Astrocyte (in vitro differentiated cells and primary cell): ENCODE measurements around the gene POLN. TPM values are rescaled to one million over a fixed set of nuclear protein-coding genes. Genes with fewer than 3 reads are reported as not detected.

Experiments
- DNase-seq: peaks from one replicate; pipeline ENCODE4 v3.0.0-alpha.2; 2010; ENCODE audit warnings: low read depth
- FAIRE-seq: peaks from 2 replicates; lab custom pipeline; 2011; peaks lifted over from hg19 to GRCh38; lab: Jason Lieb, UNC
- H2AFZ ChIP-seq: 2 replicates; pipeline ENCODE4 v1.6.0; 2012; ENCODE audit warnings: low read depth, low read length, inconsistent platforms
- H3K27ac ChIP-seq: 2 replicates; pipeline ENCODE4 v1.5.1; 2011; ENCODE audit warnings: low read depth, low read length, inconsistent platforms
- H3K27me3 ChIP-seq: 2 replicates; pipeline ENCODE4 v1.6.0; 2011; ENCODE audit warnings: low read length, inconsistent platforms; ENCODE audit not compliant: insufficient read depth
- H3K36me3 ChIP-seq: 2 replicates; pipeline ENCODE4 v1.5.1; 2011; ENCODE audit warnings: low read length, inconsistent platforms; ENCODE audit not compliant: insufficient read depth
- H3K4me1 ChIP-seq: 2 replicates; pipeline ENCODE4 v1.5.1; 2011; ENCODE audit warnings: low read length, inconsistent platforms; ENCODE audit not compliant: insufficient read depth
- H3K4me2 ChIP-seq: 2 replicates; pipeline ENCODE4 v1.6.0; 2012; ENCODE audit warnings: low read length, inconsistent platforms
- H3K4me3 ChIP-seq: 2 replicates; pipeline ENCODE4 v1.5.1; 2011; ENCODE audit warnings: low read depth, mild to moderate bottlenecking, low read length, inconsistent platforms; ENCODE audit not compliant: insufficient read depth
- H3K79me2 ChIP-seq: 2 replicates; pipeline ENCODE4 v1.6.0; 2012; ENCODE audit warnings: mild to moderate bottlenecking, low read length, inconsistent platforms; ENCODE audit not compliant: insufficient read depth
- H3K9ac ChIP-seq: 2 replicates; pipeline ENCODE4 v1.6.0; 2012; ENCODE audit warnings: mild to moderate bottlenecking, low read length, inconsistent platforms
- H3K9me3 ChIP-seq: 2 replicates; pipeline ENCODE4 v1.5.1; 2012; ENCODE audit warnings: low read depth, mild to moderate bottlenecking, low read length, inconsistent platforms; ENCODE audit not compliant: insufficient read depth
- H4K20me1 ChIP-seq: 2 replicates; pipeline ENCODE4 v1.6.0; 2012; ENCODE audit warnings: low read length, inconsistent platforms; ENCODE audit not compliant: insufficient read depth
- H3K27ac Mint-ChIP-seq: one replicate; pipeline ENCODE4 v1.8.0; 2021; ENCODE audit warnings: mild to moderate bottlenecking, mixed read lengths; ENCODE audit not compliant: unreplicated experiment
- H3K27me3 Mint-ChIP-seq: one replicate; pipeline ENCODE4 v1.8.0; 2021; ENCODE audit warnings: low read depth, mixed read lengths; ENCODE audit not compliant: unreplicated experiment
- H3K36me3 Mint-ChIP-seq: one replicate; pipeline ENCODE4 v1.8.0; 2021; ENCODE audit warnings: low read depth, mixed read lengths; ENCODE audit not compliant: unreplicated experiment
- H3K4me1 Mint-ChIP-seq: one replicate; pipeline ENCODE4 v1.8.0; 2021; ENCODE audit warnings: low read depth, mixed read lengths; ENCODE audit not compliant: unreplicated experiment
- H3K4me3 Mint-ChIP-seq: one replicate; pipeline ENCODE4 v1.8.0; 2021; ENCODE audit warnings: mild to moderate bottlenecking, moderate library complexity, mixed read lengths; ENCODE audit not compliant: unreplicated experiment
- H3K9me3 Mint-ChIP-seq: one replicate; pipeline ENCODE4 v1.8.0; 2021; ENCODE audit warnings: mild to moderate bottlenecking, mixed read lengths; ENCODE audit not compliant: unreplicated experiment
- CTCF ChIP-seq: IDR thresholded peaks from 2 replicates; pipeline ENCODE4 v1.5.1; 2011; ENCODE audit warnings: low read depth, mild to moderate bottlenecking, inconsistent platforms, low read length, moderate library complexity; ENCODE audit not compliant: insufficient read depth
- EZH2 ChIP-seq: IDR thresholded peaks from 2 replicates; pipeline ENCODE4 v1.6.1; 2012; ENCODE audit warnings: mild to moderate bottlenecking, low read length, inconsistent platforms; ENCODE audit not compliant: insufficient read depth
- total RNA-seq: library from RNA; stranded (reverse); gene quantifications from 2 replicates; pipeline ENCODE4 v1.2.1, GENCODE V29; 2021

POLN gene
- total RNA-seq, 1 donor from 2014 or later, result 3.1 TPM

GRCh38 chr4:2075171-2075986 lies 166.5 kb downstream of the POLN start:
- H3K27ac Mint-ChIP-seq, result no peak overlapping the region
- Histone ChIP-seq H3K4me3 (no peak overlapping the region), H3K79me2 (no peaks in the 10 kb centered on the region), H3K36me3 (no peaks in the 10 kb centered on the region), H3K4me1 (no peaks in the 10 kb centered on the region), H3K9me3 (no peaks in the 10 kb centered on the region), H3K4me2 (no peak overlapping the region), H4K20me1 (no peaks in the 10 kb centered on the region), H3K27me3 (peaks cover 2% of the 10 kb centered on the region), H2AFZ (no peak overlapping the region), H3K9ac (no peak overlapping the region), H3K27ac (no peak overlapping the region)
- no peaks in the 10 kb centered on the region for H3K9me3 Mint-ChIP-seq
- DNase-seq (no peak), FAIRE-seq (no peak)
- H3K4me3 Mint-ChIP-seq, result no peak overlapping the region
- peaks cover 37% of the 10 kb centered on the region for H3K27me3 Mint-ChIP-seq
- no peaks in the 10 kb centered on the region for H3K36me3 Mint-ChIP-seq
- H3K4me1 Mint-ChIP-seq, result peaks cover 2% of the 10 kb centered on the region
- TF ChIP-seq CTCF, result no peak
- no peak for TF ChIP-seq EZH2

- Mint-ChIP-seq H3K4me3 (no peak overlapping the region), H3K36me3 (no peaks in the 10 kb centered on the region), H3K4me1 (peaks cover 2% of the 10 kb centered on the region), H3K27ac (no peak overlapping the region), H3K9me3 (no peaks in the 10 kb centered on the region), H3K27me3 (peaks cover 39% of the 10 kb centered on the region)
- no peaks in the 10 kb centered on the region for H4K20me1 ChIP-seq
- no peak for TF ChIP-seq EZH2
- TF ChIP-seq CTCF, result no peak
- H3K27ac ChIP-seq, result no peak overlapping the region
- no peaks in the 10 kb centered on the region for H3K79me2 ChIP-seq
- H3K4me2 ChIP-seq, result no peak overlapping the region
- H3K4me1 ChIP-seq, result no peaks in the 10 kb centered on the region
- no peak overlapping the region for H3K9ac ChIP-seq
- DNase-seq (no peak), FAIRE-seq (no peak)
- H3K36me3 ChIP-seq, result no peaks in the 10 kb centered on the region
- H2AFZ ChIP-seq, result no peak overlapping the region
- H3K9me3 ChIP-seq, result no peaks in the 10 kb centered on the region
- no peak overlapping the region for H3K4me3 ChIP-seq
- H3K27me3 ChIP-seq, result peaks cover 2% of the 10 kb centered on the region
Measured at GRCh38 chr4:2074588-2074987, 167.3 kb downstream of the POLN start.
